Dendritic cell treated with granulocyte-macrophage colony-stimulating factor and Interleukin-4, amounts not matched to agents 40 ng/mL and 50 ng/mL, for 4 days (primary cell): Measurements from ENCODE around the gene MOGAT2.

Source experiments
- H3K27ac Mint-ChIP-seq: one replicate; pipeline ENCODE4 v1.8.0; 2022; ENCODE audit warnings: mild to moderate bottlenecking, mixed read lengths
- H3K27me3 Mint-ChIP-seq: one replicate; pipeline ENCODE4 v1.8.0; 2022; ENCODE audit warnings: mild to moderate bottlenecking, mixed read lengths
- H3K36me3 Mint-ChIP-seq: one replicate; pipeline ENCODE4 v1.8.0; 2022; ENCODE audit warnings: low read depth, mixed read lengths
- H3K4me1 Mint-ChIP-seq: one replicate; pipeline ENCODE4 v1.8.0; 2022; ENCODE audit warnings: low read depth, mixed read lengths
- H3K4me3 Mint-ChIP-seq: one replicate; pipeline ENCODE4 v1.8.0; 2022; ENCODE audit warnings: mild to moderate bottlenecking, moderate library complexity, mixed read lengths
- H3K9me3 Mint-ChIP-seq: one replicate; pipeline ENCODE4 v1.8.0; 2022; ENCODE audit warnings: mixed read lengths
- intact Hi-C: fragments of 100-400 bp; cut with micrococcal nuclease; formaldehyde crosslinking; loops from one replicate; pipeline ENCODE4 v1.15.0; 2022

The MOGAT2 gene

DNA sequence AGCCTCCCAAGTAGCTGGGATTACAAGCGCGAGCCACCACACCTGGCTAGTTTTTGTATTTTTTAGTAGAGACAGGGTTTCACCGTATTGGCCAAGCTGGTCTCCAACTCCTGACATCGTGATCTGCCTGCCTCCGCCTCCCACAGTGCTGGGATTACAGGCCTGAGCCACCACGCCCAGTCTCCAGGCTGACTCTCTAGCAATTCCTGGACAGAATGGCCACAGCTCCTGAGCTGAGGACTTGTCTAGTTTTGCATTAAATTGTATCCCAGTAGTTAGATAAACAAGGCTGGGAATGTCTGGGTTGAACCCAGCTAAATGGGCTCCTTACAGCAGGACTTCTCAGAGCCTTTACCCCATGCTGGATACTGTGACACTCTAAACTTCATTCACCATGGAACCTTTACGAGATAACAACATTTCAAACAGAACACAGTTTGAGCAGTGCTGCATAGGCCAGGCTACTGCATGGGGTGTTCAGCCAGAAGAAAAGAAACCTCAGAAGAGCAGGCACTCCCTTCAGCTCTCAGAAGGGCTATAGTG lies 13.9 kb upstream of the MOGAT2 start:
- no peaks in the 10 kb centered on the region for H3K9me3 Mint-ChIP-seq
- peaks cover 12% of the 10 kb centered on the region for H3K4me1 Mint-ChIP-seq
- H3K36me3 Mint-ChIP-seq = no peaks in the 10 kb centered on the region
- H3K27ac Mint-ChIP-seq = no peak overlapping the region
- no peak overlapping the region for H3K4me3 Mint-ChIP-seq
- intact Hi-C loops = no loop called here
- H3K27me3 Mint-ChIP-seq = peaks cover 15% of the 10 kb centered on the region

DNA sequence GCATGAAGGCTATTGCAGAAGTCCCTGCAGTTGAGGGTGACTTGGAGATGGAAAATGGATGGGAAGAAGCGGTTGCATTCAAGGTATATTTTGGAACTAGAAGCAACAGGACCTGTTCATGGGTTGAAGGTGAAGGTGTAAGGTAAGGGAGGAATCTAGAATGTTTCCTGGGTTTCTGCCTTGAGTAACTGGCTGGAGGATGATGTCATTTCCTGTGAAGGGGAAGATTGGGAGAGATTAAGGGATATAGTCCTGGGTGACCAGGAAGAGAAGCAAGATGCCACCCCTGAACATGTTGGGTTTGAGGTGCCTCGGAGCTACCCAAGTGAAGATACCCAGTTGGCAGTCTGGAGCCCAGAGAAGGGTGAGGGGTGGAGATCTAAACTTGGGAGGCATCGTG lies 12.1 kb upstream of the MOGAT2 start:
- H3K27me3 Mint-ChIP-seq = peaks cover 10% of the 10 kb centered on the region
- H3K4me3 Mint-ChIP-seq = no peak overlapping the region
- no peaks in the 10 kb centered on the region for H3K9me3 Mint-ChIP-seq
- H3K27ac Mint-ChIP-seq = no peak overlapping the region
- intact Hi-C loops = loop anchor here (5.0 kb wide), 1 partner anchor 167 kb away; no protein-coding TSS in a partner anchor
- H3K36me3 Mint-ChIP-seq = no peaks in the 10 kb centered on the region
- H3K4me1 Mint-ChIP-seq = peaks cover 12% of the 10 kb centered on the region

GRCh38 chr11:75706260-75706729 lies 11.3 kb upstream of the MOGAT2 start:
- Mint-ChIP-seq H3K36me3 (no peaks in the 10 kb centered on the region), H3K27me3 (peaks cover 13% of the 10 kb centered on the region), H3K9me3 (no peaks in the 10 kb centered on the region), H3K27ac (no peak overlapping the region), H3K4me3 (no peak overlapping the region), H3K4me1 (peaks cover 12% of the 10 kb centered on the region)
- intact Hi-C loops = loop anchor here (5.0 kb wide), 1 partner anchor 166 kb away; no protein-coding TSS in a partner anchor

DNA sequence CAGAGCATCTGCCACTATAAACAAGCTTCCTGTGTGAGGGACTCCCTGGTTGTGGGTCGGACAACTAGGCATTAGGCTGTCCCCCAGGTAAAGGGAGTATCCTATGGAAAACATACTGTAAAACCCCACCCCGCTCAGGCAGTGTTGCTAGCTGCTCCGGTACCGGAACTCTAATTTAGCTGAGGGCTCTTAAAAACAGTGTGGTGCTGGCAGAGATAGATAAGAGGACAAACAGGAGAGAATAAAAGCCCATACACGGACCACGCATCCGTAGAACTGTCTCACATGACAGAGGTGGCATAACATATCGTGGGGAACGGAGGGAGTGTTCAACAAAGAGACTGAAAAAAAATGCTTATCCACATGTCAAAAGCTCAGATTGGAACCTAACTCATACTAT lies 3.4 kb upstream of the MOGAT2 start:
- intact Hi-C loops = loop anchor here (10.0 kb wide), 2 partner anchors 441 to 611 kb away; no protein-coding TSS in a partner anchor
- H3K4me1 Mint-ChIP-seq = peaks cover 6% of the 10 kb centered on the region
- peaks cover 22% of the 10 kb centered on the region for H3K27me3 Mint-ChIP-seq
- no peaks in the 10 kb centered on the region for H3K9me3 Mint-ChIP-seq
- no peaks in the 10 kb centered on the region for H3K36me3 Mint-ChIP-seq
- H3K4me3 Mint-ChIP-seq = no peak overlapping the region
- no peak overlapping the region for H3K27ac Mint-ChIP-seq

- intact Hi-C loops = loop anchor here (10.0 kb wide), 2 partner anchors 439 to 609 kb away; no protein-coding TSS in a partner anchor
- Mint-ChIP-seq H3K4me3 (no peak overlapping the region), H3K9me3 (no peaks in the 10 kb centered on the region), H3K36me3 (no peaks in the 10 kb centered on the region), H3K4me1 (peaks cover 6% of the 10 kb centered on the region), H3K27ac (no peak overlapping the region), H3K27me3 (peaks cover 24% of the 10 kb centered on the region)
Measured at GRCh38 chr11:75715688-75716087, 1.9 kb upstream of the MOGAT2 start.

DNA sequence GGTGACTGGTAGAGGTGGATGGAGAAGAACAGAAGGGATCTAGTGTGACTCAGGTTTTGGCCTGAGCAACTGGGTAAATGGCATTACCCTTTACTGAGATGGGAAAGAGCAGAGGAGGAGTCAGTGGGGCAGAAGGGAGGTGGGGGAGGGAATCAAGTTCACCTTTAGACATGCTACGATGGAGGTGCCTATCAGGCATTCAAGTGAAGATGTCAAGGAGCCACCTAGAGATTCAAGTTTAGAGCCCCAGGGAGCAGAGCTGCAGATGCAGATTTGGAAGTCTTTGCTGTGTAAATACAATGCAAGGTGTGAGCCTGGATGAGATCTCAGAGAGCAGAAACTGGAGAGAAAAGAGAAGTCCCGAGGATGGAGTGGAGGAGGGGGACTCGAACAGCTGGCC lies 979 bp upstream of the MOGAT2 start:
- no peak overlapping the region for H3K27ac Mint-ChIP-seq

DNA sequence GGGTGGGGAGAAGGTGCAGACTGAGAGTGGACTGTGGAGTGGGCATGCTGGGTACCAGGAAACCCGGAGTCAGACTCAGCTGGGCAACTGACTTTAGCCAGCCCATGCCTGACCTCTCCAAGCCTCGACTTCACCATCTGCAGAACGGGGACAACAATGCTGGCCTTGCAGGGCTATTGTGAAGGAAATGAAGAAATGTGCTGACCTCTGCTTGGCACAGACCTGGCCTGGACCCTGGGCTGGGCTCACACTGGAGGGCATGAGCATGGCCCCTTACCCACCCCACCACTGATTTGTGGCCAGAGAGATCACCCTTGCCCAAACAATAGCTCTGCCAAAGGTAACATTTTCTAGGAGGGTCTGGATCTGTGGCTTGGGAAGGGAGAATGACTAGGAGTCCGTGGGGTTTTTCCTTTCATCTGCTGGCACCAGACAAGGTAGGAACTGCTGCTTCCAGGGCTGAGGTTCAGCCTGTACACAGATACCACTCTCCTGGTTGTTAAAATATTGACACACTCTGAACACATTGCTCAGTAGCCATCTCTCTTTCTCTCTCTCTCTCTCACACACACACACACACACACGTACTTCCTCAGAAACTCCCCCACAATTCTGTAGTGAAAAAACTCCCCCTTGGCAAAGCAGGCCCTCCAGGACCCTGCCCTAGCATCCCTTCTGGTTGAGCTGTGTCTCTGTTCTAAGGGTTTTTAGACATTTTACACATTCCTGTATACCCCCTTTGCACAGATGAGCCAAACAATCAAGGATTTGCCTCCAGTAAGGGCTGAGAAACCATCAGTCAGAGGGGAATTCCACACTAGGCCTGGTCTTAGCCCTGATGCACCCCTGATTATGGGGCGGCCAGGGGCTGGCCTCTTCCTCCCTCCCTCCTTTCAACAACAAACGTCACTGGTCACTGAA lies 1.0 kb downstream of the MOGAT2 start:
- Mint-ChIP-seq H3K36me3 (no peaks in the 10 kb centered on the region), H3K4me1 (peaks cover 15% of the 10 kb centered on the region), H3K9me3 (no peaks in the 10 kb centered on the region), H3K27ac (no peak overlapping the region), H3K4me3 (no peak overlapping the region), H3K27me3 (peaks cover 24% of the 10 kb centered on the region)
- intact Hi-C loops = loop anchor here (10.0 kb wide), 2 partner anchors 436 to 606 kb away; no protein-coding TSS in a partner anchor

More for the DNA sequence above, 979 bp upstream of the MOGAT2 start:
- Mint-ChIP-seq H3K4me1 (peaks cover 6% of the 10 kb centered on the region), H3K36me3 (no peaks in the 10 kb centered on the region), H3K27me3 (peaks cover 24% of the 10 kb centered on the region), H3K9me3 (no peaks in the 10 kb centered on the region), H3K4me3 (no peak overlapping the region)
- intact Hi-C loops = loop anchor here (10.0 kb wide), 2 partner anchors 438 to 608 kb away; no protein-coding TSS in a partner anchor

GRCh38 chr11:75719340-75720239 lies 2.0 kb downstream of the MOGAT2 start:
- peaks cover 15% of the 10 kb centered on the region for H3K4me1 Mint-ChIP-seq
- H3K27ac Mint-ChIP-seq = no peak overlapping the region
- intact Hi-C loops = loop anchor here (10.0 kb wide), 3 partner anchors 85 to 605 kb away; no protein-coding TSS in a partner anchor
- H3K27me3 Mint-ChIP-seq = peaks cover 21% of the 10 kb centered on the region
- no peaks in the 10 kb centered on the region for H3K9me3 Mint-ChIP-seq
- H3K36me3 Mint-ChIP-seq = no peaks in the 10 kb centered on the region
- H3K4me3 Mint-ChIP-seq = no peak overlapping the region

DNA sequence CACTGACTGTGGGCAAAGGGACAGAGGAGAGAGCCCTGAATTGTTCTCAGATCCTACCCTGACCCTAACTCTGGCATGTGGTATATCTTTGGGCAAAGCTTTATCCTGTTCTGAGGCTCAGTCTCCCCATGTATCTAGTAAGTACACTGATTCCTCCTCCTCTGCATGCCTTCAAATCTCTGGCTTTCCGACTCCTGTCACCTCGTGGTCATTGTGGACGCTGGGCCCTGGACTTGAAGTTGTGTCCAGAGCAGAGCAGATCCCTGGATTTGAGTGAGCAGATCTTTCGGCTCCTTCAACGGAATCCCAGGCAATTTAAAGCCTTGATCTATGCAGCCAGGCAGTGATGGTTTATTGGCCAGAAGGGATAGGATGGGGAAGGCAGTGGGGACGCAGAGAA lies 3.0 kb downstream of the MOGAT2 start:
- no peaks in the 10 kb centered on the region for H3K9me3 Mint-ChIP-seq
- peaks cover 15% of the 10 kb centered on the region for H3K4me1 Mint-ChIP-seq
- no peak overlapping the region for H3K27ac Mint-ChIP-seq
- no peak overlapping the region for H3K4me3 Mint-ChIP-seq
- intact Hi-C loops = loop anchor here (10.0 kb wide), 1 partner anchor 84 kb away; no protein-coding TSS in a partner anchor
- H3K27me3 Mint-ChIP-seq = peaks cover 21% of the 10 kb centered on the region
- no peaks in the 10 kb centered on the region for H3K36me3 Mint-ChIP-seq

- Mint-ChIP-seq H3K27me3 (peaks cover 13% of the 10 kb centered on the region), H3K9me3 (no peaks in the 10 kb centered on the region), H3K36me3 (no peaks in the 10 kb centered on the region), H3K4me1 (peaks cover 15% of the 10 kb centered on the region), H3K27ac (no peak overlapping the region), H3K4me3 (no peak overlapping the region)
- intact Hi-C loops = loop anchor here (2.0 to 10.0 kb wide), 2 partner anchors 83 to 147 kb away; no protein-coding TSS in a partner anchor
Measured at GRCh38 chr11:75721852-75722668, 4.4 kb downstream of the MOGAT2 start.

DNA sequence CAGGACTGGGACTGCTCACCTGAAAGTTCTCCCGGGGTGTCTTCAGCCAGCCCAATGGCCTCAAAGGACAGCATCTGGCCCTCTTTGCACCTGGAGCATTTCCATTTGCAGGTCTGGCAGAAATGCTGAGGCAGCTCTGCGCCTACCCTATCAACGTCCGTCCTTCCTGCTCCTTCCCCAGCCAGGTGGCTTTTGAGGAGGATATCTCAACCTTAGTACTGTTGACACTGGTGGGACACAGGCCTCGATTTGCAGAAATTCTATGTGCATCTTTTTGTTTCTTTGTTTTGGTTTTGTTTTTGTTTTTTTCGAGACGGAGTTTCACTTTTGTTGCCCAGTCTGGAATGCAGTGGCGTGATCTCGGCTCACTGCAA lies 5.0 kb downstream of the MOGAT2 start:
- Mint-ChIP-seq H3K36me3 (no peaks in the 10 kb centered on the region), H3K4me3 (no peak overlapping the region), H3K27ac (no peak overlapping the region), H3K27me3 (peaks cover 10% of the 10 kb centered on the region), H3K9me3 (no peaks in the 10 kb centered on the region), H3K4me1 (peaks cover 15% of the 10 kb centered on the region)
- intact Hi-C loops = loop anchor here (2.0 to 10.0 kb wide), 2 partner anchors 82 to 146 kb away; no protein-coding TSS in a partner anchor

DNA sequence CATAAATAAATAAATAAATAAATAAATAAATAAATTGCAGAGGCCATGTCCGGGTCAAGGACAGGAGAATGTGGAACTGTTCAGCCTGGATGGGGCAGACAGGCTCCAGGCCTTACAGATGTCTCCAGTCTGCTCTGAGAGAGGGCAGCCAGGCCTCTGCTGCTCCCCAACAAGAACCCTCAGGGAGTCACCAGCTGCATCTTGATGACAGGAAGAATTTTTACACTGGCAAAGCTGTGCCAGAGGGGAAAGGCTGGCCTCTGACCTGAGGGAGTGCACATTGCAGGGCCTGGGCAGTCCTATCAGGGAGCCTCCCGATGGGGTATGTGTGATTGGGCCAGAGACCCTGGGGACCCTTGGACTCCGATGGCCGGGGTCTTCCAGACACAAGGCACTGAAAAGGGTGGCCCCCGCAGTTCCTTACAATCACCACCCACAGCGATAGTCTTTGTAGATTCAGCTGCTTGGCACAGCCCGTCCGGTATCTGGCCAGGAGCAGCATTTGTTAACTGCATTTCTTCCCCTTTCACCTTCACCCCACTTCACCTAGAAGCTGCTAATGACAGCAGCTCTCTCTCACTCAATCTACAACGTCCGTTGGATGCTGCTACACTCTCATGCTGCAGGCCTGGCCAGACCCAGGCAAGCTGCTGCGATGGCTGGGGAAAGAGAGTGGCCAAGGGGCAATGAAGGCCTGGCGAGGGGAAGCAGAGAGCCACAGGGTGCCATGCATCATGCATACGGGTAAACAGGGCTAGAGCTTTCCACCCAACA lies 8.1 kb downstream of the MOGAT2 start:
- intact Hi-C loops = loop anchor here (10.0 kb wide), 1 partner anchor 79 kb away; no protein-coding TSS in a partner anchor
- no peaks in the 10 kb centered on the region for H3K36me3 Mint-ChIP-seq
- peaks cover 9% of the 10 kb centered on the region for H3K4me1 Mint-ChIP-seq
- no peak overlapping the region for H3K4me3 Mint-ChIP-seq
- no peaks in the 10 kb centered on the region for H3K9me3 Mint-ChIP-seq
- H3K27me3 Mint-ChIP-seq = peaks cover 5% of the 10 kb centered on the region
- no peak overlapping the region for H3K27ac Mint-ChIP-seq
